H1 (cell line): ENCODE measurements around the gene ZNRF3. TPM values are rescaled to one million over a fixed set of nuclear protein-coding genes. Genes with fewer than 3 reads are reported as not detected.

Experiments
- NANOG ChIP-seq: IDR thresholded peaks from 2 replicates; pipeline ENCODE4 v1.6.1; 2011; ENCODE audit warnings: low read length, low read depth, mild to moderate bottlenecking, inconsistent platforms; ENCODE audit not compliant: insufficient read depth, poor library complexity, severe bottlenecking
- polyA plus RNA-seq, 7 experiments: library from polyadenylated mRNA; depleted of rRNA in 3 of 7; stranded (reverse) in 5 of 7; unstranded in 2 of 7; fragments of >200 nt in 5 of 7; fragments of 200-250 nt in 2 of 7; gene quantifications; 1 replicate in 5 of 7; 2 replicates in 1 of 7; 4 replicates in 1 of 7; pipeline versions ENCODE4 v1.2.1 to v1.2.3, GENCODE V29; 2011 to 2013; ENCODE audit warnings: missing spikeins in 2 of 7, mixed read lengths in 2 of 7
- total RNA-seq: library from RNA; stranded (reverse); fragmentation: NEBNext Ultra II Directional; extraction: Animal tissue kit (Norgen Biotek cat#: 25700); gene quantifications from 2 replicates; pipeline ENCODE4 v1.2.1, GENCODE V29; 2021

ZNRF3 gene
- total and polyA plus RNA-seq, 2 of the 8 experiments (the other 6 are each of a cell fraction or from before 2014, with no cell fraction given) = 14.1 to 21.7 TPM

- no peak for TF ChIP-seq NANOG
- TF ChIP-seq, all 59 proteins: peak for 0
Observed at GRCh38 chr22:28841111-28841510, 42.3 kb upstream of the ZNRF3 start (continued).
